HG02571 (cell line): ENCODE data around the gene FIBCD1.

Experiments
- ATAC-seq: cut with Tn5 transposase; IDR thresholded peaks from one replicate; pipeline ENCODE4 v1.9.1; 2021; ENCODE audit warnings: mild to moderate bottlenecking, moderate library complexity; ENCODE audit not compliant: unreplicated experiment

The FIBCD1 gene

DNA sequence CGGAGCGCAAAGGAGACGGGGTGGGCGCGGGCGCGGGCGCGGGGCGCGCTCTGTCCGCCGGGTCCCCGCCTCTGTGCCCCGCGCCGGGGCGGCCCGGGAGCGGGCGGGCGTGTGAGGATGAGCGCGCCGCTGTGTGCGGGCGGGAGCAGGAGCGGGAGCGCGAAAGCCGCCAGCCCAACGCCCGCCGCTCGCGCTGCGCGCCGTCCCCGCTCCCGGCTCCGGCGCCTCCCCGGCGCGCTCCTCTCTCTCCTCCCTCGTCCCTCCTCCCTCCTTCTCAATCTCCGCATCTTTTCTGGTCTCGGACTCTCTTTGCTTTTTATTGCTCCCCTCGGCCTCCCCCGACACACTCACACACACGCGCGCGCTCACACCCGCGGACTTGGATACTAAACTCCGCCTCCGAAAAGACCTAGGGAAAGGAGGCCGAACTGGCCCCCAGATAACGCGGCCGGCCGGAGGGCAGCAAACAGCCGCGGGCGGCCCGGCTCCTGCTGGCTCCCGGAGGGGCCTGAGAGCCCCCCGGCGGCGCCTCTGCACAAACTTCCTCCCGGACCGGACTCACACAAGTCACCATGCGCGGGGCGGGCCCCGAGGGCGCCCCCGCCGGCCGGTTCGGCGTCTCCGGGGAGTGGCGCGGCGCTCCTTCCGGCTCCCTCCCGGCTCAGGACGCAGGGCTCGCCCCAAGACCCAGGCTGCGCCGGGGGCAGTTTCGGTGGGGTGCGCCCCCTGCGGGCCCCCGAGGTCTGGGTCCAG lies at the start of gene FIBCD1:
Gene FIBCD1, minus strand, starts transcription at position 596 of the 753 bp plus-strand sequence. CDS start 640 bp downstream, outside the sequence.
- ATAC-seq: no peak

- no peak for ATAC-seq
These were observed 49.3 kb upstream of the FIBCD1 start for GRCh38 chr9:130988400-130988747.

DNA sequence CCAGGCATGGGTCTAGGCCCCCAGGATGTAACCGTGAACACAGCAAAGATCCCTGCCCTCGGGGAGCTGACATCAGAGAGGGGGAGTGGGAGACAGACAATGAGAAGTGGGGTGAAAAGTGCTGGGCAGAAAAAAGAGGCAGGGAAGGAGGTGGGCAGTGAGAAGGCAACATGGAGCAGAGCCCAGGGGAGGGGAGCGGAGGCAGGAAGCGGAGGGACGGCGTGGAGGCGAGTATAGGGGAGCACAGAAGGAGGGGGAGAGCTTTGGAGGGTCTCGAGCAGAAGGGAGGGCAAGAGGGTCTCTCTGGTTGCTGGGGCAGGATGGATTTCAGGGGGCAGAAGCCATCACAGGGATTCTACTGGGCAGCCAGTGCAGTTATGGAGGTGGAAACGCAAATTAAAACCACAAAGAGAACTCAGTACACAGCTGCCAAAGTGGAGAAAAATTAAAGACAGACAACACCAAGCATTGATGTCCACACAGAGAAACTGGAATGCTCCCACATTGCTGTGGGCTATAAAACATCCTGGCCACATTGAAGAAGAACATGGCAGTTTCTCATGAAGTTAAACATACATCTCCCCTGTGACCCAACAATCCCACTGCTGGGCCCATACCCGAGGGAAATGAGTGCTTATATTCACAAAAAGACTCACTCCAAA lies 48.8 kb upstream of the FIBCD1 start:
- no peak for ATAC-seq

DNA sequence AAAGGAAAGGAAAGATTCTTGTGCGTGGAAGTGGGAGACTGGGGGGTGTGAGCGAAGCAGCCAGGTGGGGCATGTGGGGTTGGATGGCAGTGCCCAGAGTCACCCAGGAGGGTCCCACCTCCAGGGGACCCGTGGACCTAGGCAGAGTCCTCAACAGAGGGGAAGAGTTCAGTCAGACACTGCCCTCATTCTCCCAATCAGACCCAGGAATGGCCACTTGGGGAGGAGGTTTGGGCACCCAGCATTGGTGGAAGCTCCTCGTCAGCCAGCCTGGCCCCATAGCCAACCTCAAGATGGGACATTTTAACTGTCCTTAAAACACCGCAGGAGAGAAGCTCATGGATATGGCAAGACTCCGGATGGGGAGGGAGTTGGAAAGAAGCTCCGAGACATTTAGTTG lies 48.0 kb upstream of the FIBCD1 start:
- no peak for ATAC-seq

DNA sequence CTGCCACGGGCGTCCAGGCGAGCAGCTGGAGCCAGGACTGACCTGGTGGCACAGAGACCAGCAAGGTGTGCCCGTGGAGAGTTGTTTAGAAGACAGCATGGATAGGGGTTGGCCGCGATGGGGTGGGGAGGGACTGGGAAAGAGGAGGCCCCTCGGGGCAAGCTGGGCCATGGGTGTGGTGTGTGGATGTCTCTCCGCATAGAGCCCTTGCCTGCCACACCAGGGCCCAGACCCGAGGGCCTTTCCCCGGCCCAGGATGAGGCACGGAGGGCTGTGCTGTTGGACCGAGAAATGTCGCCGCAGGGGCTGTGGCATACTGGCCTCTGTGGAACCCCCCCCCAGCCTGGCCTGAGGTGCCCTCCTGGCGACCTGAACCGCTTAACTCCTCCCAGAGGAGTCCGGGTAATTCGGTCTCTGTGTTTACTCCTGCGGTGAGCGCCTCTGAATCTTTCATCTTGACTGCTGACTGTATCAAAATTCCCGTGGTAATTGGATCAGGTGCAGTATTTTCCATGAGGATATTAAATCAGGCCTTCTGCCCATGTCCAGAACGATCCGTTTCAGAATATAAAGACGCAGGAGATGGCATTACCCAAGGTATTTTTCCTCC lies 47.4 kb upstream of the FIBCD1 start:
- no peak for ATAC-seq

GRCh38 chr9:130985606-130986162 lies 46.6 kb upstream of the FIBCD1 start:
- ATAC-seq: no peak

DNA sequence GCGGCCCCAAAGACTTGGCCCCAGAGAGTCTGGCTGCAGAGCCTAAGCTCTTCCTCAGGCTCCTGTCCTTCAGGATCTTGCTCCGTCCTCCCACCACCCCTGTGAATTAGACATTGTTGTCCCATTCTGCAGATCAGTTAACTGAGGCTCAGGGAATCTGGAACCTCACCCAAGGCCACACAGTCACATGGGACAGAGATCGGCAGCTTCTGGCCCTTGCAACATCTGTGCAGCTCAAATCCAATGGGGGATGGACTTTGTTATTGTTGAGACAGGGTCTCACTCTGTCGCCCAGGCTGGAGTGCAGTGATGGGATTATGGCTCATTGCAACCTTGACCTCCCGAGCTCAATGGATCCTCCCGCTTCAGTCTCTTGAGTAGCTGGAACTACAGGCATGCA lies 46.0 kb upstream of the FIBCD1 start:
- ATAC-seq: no peak

- ATAC-seq: no peak
These were observed 45.5 kb upstream of the FIBCD1 start for GRCh38 chr9:130984521-130984920.

DNA sequence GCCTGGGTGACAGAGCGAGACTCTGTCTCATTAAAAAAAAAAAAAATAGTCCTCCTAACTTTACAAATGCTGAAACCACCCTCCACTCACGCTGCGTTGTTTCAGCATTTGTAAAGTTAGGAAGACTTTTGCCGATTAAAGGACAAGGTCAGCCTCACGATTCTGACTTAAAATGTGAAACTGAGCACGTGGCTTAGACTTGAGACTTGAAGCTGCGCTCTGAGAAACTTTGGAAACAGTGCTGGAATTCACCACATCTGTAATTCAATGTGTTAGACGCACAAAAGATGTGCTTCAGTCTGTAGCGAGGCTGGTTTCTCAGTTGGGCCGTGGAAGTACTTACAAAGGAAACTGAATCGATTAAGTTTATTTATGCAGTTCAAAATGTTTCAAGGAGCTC lies 44.9 kb upstream of the FIBCD1 start:
- no peak for ATAC-seq

DNA sequence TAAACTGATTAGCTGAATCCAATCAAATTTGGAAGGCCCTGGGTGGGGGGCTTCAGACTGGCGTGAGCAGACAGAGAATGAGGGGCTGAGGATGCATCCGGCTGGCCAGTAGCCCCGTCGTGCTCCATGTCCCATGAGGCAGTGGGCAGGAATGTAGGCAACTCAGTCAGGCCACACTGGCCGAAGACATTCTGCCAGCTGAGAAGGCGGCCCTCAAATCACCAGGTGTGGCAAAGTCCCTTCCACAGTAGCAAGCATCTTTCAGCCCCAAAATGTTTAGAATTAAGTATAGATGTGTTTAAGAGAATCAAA lies 44.3 kb upstream of the FIBCD1 start:
- no peak for ATAC-seq

DNA sequence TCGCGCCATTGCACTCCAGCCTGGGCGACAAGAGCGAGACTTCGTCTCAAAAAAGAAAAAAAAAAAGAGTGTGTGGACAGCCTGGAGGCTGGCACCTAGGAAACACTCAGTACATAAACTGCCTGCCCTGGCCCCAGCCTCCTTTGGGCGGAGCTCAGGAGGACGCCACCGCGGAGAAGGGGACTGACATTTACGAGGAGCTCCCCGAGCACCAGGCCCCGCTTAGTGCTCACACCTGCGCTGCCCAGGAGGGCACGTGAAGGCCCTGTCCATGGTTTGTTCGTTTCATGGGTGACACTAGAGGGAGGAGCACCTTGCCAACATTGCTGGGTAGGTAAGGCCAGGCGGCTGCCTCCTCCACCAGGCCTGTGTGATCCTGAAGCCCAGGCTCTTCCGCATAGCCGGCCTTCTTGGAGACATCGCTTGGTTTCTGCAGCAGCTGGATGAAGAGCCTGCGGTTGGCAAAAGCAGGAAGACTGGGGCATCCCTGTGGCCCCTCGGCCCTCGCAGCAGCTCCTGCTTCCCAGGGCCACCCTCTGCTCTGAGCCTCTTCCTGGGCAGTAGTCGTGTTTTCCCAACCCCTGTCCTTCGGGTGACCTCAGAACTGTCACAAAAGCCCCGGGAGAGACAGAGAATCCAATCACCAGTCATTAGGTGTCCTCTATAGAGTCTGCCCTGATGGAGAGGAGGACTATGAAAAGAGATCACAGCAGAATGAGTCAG lies 43.8 kb upstream of the FIBCD1 start:
- no peak for ATAC-seq

- ATAC-seq: no peak
These were observed 42.7 kb upstream of the FIBCD1 start for GRCh38 chr9:130981756-130982137.

- no peak for ATAC-seq
These were observed 42.1 kb upstream of the FIBCD1 start for GRCh38 chr9:130981002-130981755.

DNA sequence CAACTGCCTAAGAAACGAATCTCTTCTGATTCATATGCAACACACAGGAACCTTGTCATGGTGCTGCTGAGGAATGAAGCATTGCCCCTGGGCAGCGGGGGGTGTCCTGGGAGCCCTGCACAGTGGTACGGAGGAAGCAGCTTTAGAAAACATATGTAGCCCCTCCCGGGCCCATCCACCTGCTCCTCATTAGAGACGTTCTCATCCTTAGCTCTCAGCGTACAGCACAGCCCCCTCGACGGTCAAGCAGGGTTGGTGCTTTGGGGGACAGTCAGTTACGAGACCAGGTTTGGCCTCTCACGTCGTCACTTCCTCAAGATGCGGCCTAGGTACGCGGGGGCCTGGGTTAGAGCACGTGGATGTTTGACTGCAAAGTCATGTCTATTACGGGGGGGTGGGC lies 41.5 kb upstream of the FIBCD1 start:
- ATAC-seq: no peak

GRCh38 chr9:130979591-130980385 lies 40.7 kb upstream of the FIBCD1 start:
- ATAC-seq: no peak

- no peak for ATAC-seq
These were observed 38.8 kb upstream of the FIBCD1 start for GRCh38 chr9:130977811-130978221.

GRCh38 chr9:130975932-130976841 lies 37.1 kb upstream of the FIBCD1 start:
- no peak for ATAC-seq

- ATAC-seq: no peak
These were observed 36.1 kb upstream of the FIBCD1 start for GRCh38 chr9:130975156-130975555.

GRCh38 chr9:130974697-130975096 lies 35.6 kb upstream of the FIBCD1 start:
- no peak for ATAC-seq
